H1 (cell line): ENCODE data around the gene PRRG2. TPM values are rescaled to one million over a fixed set of nuclear protein-coding genes. Genes with fewer than 3 reads are reported as not detected.

Experiments used
- ATF2 ChIP-seq: IDR thresholded peaks from 2 replicates; pipeline ENCODE4 v1.6.1; 2012; ENCODE audit warnings: low read length, inconsistent platforms
- CTCF ChIP-seq, 3 experiments: IDR thresholded peaks; 1 replicate in 2 of 3; 2 replicates in 1 of 3; pipeline versions ENCODE4 v1.5.1 to v1.6.1; 2011; ENCODE audit warnings: low read length in 3 of 3, mild to moderate bottlenecking in 3 of 3, inconsistent platforms in 2 of 3, low read depth in 1 of 3, moderate library complexity in 1 of 3; ENCODE audit not compliant: insufficient read depth in 1 of 3; ENCODE audit errors: control extremely low read depth in 1 of 3
- MAX ChIP-seq: IDR thresholded peaks from 2 replicates; pipeline ENCODE4 v1.6.1; 2012; ENCODE audit warnings: inconsistent platforms
- SRF ChIP-seq: IDR thresholded peaks from 2 replicates; pipeline ENCODE4 v1.6.1; 2011; ENCODE audit warnings: mild to moderate bottlenecking, low read depth, low read length, moderate library complexity
- polyA plus RNA-seq, 7 experiments: library from polyadenylated mRNA; depleted of rRNA in 3 of 7; stranded (reverse) in 5 of 7; unstranded in 2 of 7; fragments of >200 nt in 5 of 7; fragments of 200-250 nt in 2 of 7; gene quantifications; 1 replicate in 5 of 7; 2 replicates in 1 of 7; 4 replicates in 1 of 7; pipeline versions ENCODE4 v1.2.1 to v1.2.3, GENCODE V29; 2011 to 2013; ENCODE audit warnings: missing spikeins in 2 of 7, mixed read lengths in 2 of 7
- total RNA-seq: library from RNA; stranded (reverse); fragmentation: NEBNext Ultra II Directional; extraction: Animal tissue kit (Norgen Biotek cat#: 25700); gene quantifications from 2 replicates; pipeline ENCODE4 v1.2.1, GENCODE V29; 2021

The PRRG2 gene
- total and polyA plus RNA-seq, 2 of the 8 experiments (the other 6 are each of a cell fraction or from before 2014, with no cell fraction given), result 4.1 to 5.6 TPM

- TF ChIP-seq CTCF (IDR thresholded peaks at IDR 0.05; ENCODE audit: control extremely low read depth in 1 of 3, insufficient read depth in 1 of 3, low read depth in 1 of 3, low read length in 3 of 3) (no peak), ATF2 (no peak), MAX (no peak), SRF (no peak)
Observed at GRCh38 chr19:49559443-49559842, 21.7 kb upstream of the PRRG2 start (continued).
